Measurements from ENCODE around the gene RAB7A.

The RAB7A gene

GRCh38 chr3:128726023-128727016 lies at the start of gene RAB7A:
Gene RAB7A (plus strand): TSS chr3:128726183. CDS start chr3:128795368, 69,185 bp downstream.
- peak; percentile 98 for DNase-seq

DNA sequence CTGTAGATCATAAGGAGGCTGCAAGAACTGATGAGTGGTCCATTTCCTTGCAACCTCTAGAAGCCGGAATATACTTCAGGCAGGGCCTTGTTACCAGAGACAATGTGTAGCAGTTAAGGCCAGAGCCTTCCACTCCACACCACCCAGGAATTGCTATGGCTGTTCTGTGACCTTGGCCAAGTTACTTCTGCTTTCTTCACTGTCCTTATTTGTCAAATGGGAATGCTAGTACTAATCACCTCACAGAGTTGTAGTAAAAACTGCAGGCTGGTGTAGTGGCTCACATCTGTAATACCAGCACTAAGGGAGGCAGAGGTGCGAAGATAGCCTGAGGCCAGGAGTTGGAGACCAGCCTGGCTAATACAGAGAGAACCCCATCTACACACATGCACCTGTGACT lies 46.6 kb upstream of the RAB7A start:
- DNase-seq = no peak

DNA sequence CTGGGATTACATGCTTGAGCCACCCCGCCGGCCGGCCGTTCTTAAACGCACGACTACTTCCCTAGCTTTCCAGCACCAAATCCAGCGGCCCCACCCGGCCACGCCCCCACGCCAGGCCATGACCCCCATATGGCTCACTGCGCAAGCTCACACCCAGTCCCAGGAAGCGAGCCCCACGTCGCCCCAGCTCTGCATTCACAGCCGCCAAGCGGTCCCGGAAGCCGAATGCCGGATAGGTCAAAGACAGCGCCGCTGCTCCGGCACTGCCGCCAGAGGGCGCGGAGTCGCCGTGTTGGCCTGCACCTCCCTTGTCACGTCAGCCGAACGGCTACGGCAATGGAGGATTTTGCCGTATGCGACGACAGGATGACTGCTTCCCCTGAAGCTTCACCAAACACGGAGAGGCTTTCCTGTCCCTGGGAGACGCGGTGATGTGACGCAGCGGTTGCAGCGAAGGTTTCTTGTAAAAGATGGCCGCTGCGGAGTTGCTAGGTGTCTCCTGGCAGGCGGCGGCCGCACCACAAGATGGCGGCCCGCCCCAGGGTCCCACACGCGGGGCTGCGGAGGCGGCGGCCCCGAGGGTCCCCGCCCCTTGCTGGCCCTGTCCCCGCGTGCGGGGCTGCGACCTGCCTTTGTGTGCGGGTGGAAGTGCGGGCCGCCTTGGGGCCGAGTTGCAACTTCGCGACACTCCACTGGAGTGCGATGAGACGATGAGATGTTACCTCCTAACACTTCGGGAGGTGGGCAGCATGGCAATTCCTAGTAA lies 45.2 kb upstream of the RAB7A start:
- DNase-seq = peak; percentile 99

DNA sequence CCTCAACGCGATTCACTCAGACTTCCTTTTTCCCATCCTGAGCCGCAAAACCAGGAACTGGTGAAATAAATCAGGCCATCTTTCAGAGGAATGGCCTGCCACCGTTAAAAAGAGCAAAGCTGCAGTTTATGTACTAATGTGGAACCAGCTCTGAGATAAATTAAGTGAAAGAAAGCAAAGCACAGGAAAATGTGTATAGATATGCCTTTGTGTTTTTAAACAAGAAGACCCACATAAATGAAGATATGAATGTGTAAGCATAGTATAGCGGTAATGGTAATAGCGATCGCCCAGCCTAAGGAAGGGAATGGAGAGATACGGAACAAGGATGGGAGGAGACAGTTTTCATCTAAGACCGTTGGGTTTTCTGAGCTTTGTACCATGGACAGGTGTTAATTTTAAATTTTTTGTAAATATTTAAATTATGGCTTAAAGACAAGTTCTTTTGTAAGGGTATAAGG lies 44.6 kb upstream of the RAB7A start:
- no peak for DNase-seq

DNA sequence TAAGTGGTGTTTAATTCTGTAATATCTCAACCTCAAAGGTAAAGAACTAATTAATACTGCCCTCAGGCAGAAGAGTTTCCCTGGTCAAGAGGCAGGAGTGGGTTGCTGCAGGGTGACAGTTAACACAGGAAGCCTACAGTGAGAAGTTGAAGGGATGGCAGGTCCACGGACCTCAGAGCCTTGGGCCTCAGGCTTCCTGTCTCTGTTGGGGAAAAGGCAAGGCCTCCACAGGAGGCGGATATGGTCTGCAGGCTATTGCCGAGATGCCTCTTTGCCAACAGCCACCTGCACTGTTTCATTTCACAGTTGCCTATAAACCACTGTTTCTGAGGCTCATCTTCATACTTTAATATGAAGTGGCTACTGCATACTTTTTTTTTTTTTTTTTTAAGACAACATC lies 42.0 kb upstream of the RAB7A start:
- DNase-seq = no peak

GRCh38 chr3:128684986-128685726 lies 40.8 kb upstream of the RAB7A start:
- no peak for DNase-seq

DNA sequence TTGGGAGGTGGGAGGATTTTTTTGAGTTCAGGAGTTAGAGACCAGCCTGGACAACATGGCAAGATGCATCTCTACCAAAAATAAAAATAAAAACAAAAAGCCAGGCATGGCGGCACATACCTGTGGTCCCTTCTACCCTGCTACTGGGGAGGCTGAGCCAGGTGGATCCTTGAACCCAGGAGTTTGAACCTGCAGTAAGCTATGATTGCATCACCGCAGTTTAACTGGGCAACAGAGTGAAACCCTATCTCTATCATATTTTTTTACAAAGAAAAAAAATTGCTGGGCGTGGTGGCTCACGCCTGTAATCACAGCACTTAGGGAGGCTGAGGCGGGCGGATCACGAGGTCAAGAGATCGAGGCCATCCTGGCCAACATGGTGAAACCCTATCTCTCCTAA lies 39.5 kb upstream of the RAB7A start:
- no peak for DNase-seq

- no peak for DNase-seq
Observed at GRCh38 chr3:128689060-128689459, 36.9 kb upstream of the RAB7A start.

GRCh38 chr3:128693696-128694095 lies 32.3 kb upstream of the RAB7A start:
- DNase-seq = no peak

DNA sequence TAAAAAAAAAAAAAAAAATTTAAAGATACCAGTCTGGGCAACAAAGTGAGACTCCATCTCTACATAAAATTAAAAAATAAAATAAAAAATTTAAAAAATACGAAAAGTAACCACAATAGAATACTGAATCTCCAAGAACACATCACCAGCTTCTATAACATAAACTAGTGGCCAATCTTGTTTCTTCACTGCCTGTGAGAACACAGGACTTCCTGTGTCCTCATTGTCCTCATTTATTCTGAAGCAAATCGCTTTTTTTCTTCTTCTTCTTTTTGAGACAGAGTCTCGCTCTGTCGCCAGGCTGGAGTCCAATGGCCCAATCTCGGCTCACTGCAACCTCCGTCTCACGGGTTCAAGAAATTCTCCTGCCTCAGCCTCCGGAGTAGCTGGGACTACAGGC lies 28.6 kb upstream of the RAB7A start:
- DNase-seq = no peak

- DNase-seq = peak; percentile 38
Observed at GRCh38 chr3:128698211-128699047, 27.6 kb upstream of the RAB7A start.

DNA sequence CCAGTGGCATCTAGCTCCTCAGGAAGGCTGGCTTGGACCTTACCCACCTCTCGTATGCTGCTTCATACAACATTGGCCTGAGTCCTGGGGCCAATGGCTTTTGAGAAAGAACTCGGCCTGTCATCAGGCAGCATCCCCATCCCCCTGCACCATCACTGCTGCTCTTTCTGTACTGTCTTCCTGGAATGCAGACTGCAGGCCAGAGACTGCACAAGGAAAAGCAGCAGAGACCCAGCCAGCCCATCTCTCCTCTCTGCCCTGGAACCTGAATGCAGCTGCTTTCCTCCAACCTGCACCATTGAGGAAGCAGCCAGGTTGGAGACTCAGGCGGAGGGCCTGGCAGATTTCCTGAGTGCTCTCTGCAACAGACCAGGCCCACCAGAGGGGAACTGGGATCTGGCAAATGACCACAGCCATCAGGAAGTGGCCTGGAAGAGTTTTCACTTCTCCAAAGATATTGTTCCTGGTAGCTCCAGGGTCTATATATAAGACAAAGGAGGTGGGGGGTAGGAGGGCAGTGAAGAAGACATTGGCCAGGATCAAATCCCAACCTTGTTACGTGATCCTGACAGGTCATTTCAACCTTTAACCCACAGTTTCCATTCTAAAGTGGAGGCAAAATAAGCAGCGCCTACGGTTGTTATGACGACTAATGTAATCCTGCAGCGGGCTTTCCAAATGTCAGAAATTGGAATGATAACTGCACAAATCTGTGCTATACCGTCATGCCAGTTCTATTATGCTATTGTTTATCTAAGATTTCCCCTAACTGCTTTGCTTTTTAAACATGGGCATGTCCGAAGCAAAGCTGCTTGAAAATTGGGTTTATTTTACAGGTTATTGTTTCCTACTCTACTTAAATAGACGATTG lies 24.4 kb upstream of the RAB7A start:
- DNase-seq = no peak

- no peak for DNase-seq
Observed at GRCh38 chr3:128702391-128702790, 23.6 kb upstream of the RAB7A start.

- DNase-seq = no peak
Observed at GRCh38 chr3:128703561-128703960, 22.4 kb upstream of the RAB7A start.

- DNase-seq = no peak
Observed at GRCh38 chr3:128706086-128706615, 19.8 kb upstream of the RAB7A start.

DNA sequence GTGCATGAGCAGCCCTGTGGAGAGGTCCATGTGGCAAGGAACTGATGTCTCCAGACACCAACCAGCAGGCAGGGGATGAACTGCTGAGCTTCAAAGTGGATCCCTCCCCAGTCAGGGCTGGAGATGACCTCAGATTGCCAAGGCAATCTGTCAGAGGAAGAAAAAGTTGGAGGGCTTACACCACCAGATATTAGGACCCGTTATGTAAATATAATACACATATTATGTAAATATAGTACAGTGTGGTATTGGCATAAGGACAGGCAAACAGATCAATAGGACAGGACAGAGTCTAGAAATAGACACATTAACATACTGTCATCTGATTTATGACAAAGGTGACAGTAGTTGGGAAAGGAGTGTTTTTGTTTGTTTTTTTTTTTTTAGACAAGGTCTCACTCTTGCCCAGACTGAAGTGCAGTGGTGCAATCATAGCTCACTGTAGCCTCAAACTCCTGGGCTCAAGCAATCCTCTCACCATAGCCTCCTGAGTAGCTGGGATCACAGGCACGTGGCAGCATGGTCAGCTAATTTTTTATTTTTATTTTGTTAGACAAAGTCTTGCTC lies 18.0 kb upstream of the RAB7A start:
- no peak for DNase-seq

GRCh38 chr3:128709038-128709437 lies 16.9 kb upstream of the RAB7A start:
- no peak for DNase-seq

- DNase-seq = no peak
Observed at GRCh38 chr3:128709506-128710210, 16.3 kb upstream of the RAB7A start.

DNA sequence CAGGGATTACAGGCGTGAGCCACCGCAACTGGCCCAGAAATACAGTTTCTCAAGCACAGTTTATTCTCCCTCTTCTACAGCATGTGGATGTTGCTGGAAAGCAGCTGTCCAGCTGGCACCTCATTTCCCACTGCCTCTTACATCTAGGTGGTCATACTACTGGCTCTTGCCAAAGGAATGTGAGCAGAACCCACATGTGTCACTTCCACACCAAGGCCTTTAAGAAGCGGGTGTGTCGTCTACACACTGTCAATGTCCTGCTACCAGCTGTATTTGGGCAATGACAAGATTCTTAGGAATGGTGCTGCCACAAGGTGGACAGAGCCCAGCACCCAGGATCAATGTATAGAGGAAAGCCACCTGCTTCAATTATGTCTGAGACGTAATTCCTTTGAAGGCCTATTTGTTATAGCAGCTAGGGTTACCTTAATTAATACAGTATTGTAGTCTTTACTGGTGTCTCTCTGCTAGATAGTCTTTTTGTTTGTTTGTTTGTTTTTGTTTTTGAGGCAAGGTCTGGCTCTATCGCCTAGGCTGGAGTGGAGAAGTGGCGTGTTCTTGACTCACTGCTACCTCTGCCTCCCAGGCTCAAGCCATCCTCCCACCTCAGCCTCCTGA lies 15.1 kb upstream of the RAB7A start:
- no peak for DNase-seq

All from stimulated activated CD4-positive, alpha-beta T cell treated with anti-CD3 and anti-CD28 coated beads, Interleukin-15, amount 100 ng/mL, for 24 hours (primary cell).